Breast epithelium (tissue), 4 donors: ENCODE results near the gene OTOP2. TPM values are rescaled to one million over a fixed set of nuclear protein-coding genes. Genes with fewer than 3 reads are reported as not detected.
A peak's percentile ranks its signal among the peaks of the same experiment; 100 is the strongest.

ENCODE experiments used
- DNase-seq, 2 donors: peaks; one replicate each; pipeline ENCODE4 v3.0.0-alpha.2; 2019; ENCODE audit warnings: low spot score in 2 of 2
- H3K27ac ChIP-seq, 2 donors: fragments of 200-600 bp; sonication (generic) in 1 of 2; one replicate each; pipeline ENCODE4 v1.5.1; 2016 to 2019; ENCODE audit warnings: mild to moderate bottlenecking in 1 of 2
- H3K27me3 ChIP-seq, 2 donors: fragments of 200-600 bp; sonication (generic) in 1 of 2; one replicate each; pipeline versions ENCODE4 v1.5.1 to v1.6.0; 2017 to 2019; ENCODE audit warnings: control low read depth in 1 of 2, mild to moderate bottlenecking in 1 of 2
- H3K36me3 ChIP-seq: fragments of 200-600 bp; one replicate; pipeline ENCODE4 v1.5.1; 2019
- H3K4me1 ChIP-seq, 2 donors: fragments of 200-600 bp; sonication (generic); one replicate each; pipeline ENCODE4 v1.5.1; 2016 to 2019; ENCODE audit warnings: control low read depth in 1 of 2
- H3K4me3 ChIP-seq, 3 donors: fragments of 200-600 bp; sonication (generic); 1 replicate in 2 of 3; 2 replicates in 1 of 3; pipeline ENCODE4 v1.5.1; 2016 to 2019; ENCODE audit warnings: mild to moderate bottlenecking in 3 of 3, moderate library complexity in 2 of 3
- H3K9me3 ChIP-seq, 2 donors: fragments of 200-600 bp; sonication (generic) in 1 of 2; one replicate each; pipeline ENCODE4 v1.5.1; 2016 to 2019; ENCODE audit warnings: control low read depth in 1 of 2
- POLR2A ChIP-seq: fragments of 450-650 bp; IDR thresholded peaks from one replicate; pipeline ENCODE4 v1.6.1; 2016; ENCODE audit warnings: antibody characterized with exemption, mild to moderate bottlenecking, moderate library complexity
- POLR2AphosphoS5 ChIP-seq, 3 donors: sonication (generic); formaldehyde crosslinking; IDR thresholded peaks; one replicate each; pipeline ENCODE4 v1.6.1; 2017; ENCODE audit warnings: antibody characterized with exemption in 3 of 3
- intact Hi-C: fragments of 100-400 bp; cut with DNase I; formaldehyde crosslinking; loops from one replicate; pipeline ENCODE4 v1.15.1; 2023; ENCODE audit warnings: low total_unique reads
- total RNA-seq, 3 donors: library from RNA; depleted of rRNA; stranded (reverse); fragments of >200 nt; gene quantifications; one replicate each; pipeline ENCODE4 v1.1.0, GENCODE V29; 2016
- TF ChIP-seq, protein P1 (sequence below), 3 donors: fragments of 450-650 bp; IDR thresholded peaks; one replicate each; pipeline ENCODE4 v1.5.1; 2016 to 2017; ENCODE audit warnings: antibody characterized with exemption in 3 of 3, mild to moderate bottlenecking in 3 of 3, moderate library complexity in 3 of 3

Gene OTOP2
- total RNA-seq, 3 donors from 2014 or later = 0.33 TPM; not detected in 2

DNA sequence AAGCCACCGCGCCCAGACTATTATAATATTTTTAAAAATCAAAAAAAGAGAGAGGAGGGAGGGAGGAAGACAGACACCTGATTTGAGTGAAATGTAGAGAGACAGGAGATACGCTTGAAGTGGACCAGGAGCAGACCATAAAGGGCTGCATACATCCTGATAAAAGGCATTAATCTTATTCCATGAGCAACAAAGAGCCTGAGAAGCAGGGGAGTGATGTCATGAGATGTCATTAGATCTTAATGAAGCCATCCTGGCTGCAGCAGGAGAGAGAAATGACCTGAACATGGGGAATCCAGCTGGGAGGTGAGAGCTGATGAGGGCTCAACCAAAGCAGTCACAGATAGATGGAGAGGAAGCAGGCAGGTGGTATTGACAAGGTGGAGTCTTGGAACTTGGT, 53.7 kb downstream of the OTOP2 start:
- Histone ChIP-seq H3K27me3 (no peaks in the 10 kb centered on the region), H3K4me1 (peaks cover 0 to 7% of the 10 kb centered on the region in 2 donors), H3K27ac (no peak overlapping the region), H3K9me3 (no peaks in the 10 kb centered on the region), H3K36me3 (no peaks in the 10 kb centered on the region), H3K4me3 (no peak overlapping the region)
- intact Hi-C loops = no loop called here
- no peak for DNase-seq
- no peak for TF ChIP-seq POLR2AphosphoS5 (IDR thresholded peaks at IDR 0.05)
- no peak for TF ChIP-seq POLR2A
- TF ChIP-seq, protein P1, sequence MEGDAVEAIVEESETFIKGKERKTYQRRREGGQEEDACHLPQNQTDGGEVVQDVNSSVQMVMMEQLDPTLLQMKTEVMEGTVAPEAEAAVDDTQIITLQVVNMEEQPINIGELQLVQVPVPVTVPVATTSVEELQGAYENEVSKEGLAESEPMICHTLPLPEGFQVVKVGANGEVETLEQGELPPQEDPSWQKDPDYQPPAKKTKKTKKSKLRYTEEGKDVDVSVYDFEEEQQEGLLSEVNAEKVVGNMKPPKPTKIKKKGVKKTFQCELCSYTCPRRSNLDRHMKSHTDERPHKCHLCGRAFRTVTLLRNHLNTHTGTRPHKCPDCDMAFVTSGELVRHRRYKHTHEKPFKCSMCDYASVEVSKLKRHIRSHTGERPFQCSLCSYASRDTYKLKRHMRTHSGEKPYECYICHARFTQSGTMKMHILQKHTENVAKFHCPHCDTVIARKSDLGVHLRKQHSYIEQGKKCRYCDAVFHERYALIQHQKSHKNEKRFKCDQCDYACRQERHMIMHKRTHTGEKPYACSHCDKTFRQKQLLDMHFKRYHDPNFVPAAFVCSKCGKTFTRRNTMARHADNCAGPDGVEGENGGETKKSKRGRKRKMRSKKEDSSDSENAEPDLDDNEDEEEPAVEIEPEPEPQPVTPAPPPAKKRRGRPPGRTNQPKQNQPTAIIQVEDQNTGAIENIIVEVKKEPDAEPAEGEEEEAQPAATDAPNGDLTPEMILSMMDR (IDR thresholded peaks at IDR 0.05) = no peak

DNA sequence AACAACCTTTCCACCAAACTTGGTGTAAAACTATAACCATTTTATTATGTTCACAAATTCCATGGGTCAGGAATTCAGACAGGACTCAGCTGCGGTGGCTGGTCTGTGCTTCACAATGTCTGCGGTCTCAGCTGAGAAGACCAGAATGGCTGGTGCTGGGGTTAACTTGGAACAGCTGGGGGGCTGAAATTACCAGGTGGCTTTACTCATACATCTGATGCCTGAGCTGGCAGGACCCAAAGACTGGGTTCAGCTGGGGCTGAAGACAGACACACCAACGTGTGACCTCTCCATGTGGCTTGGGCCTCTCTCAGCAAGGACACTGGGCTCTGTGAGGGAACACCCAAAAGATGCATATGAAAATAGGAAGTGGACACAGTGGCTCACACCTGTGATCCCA, 54.2 kb downstream of the OTOP2 start:
- intact Hi-C loops = no loop called here
- peaks cover 0 to 7% of the 10 kb centered on the region in 2 donors for H3K4me1 ChIP-seq
- H3K4me3 ChIP-seq = no peak overlapping the region

GRCh38 chr17:74979408-74980146, 55.5 kb downstream of the OTOP2 start:
- no peak for DNase-seq
- intact Hi-C loops = loop anchor here (10.0 kb wide), 1 partner anchor 55 kb away; no protein-coding TSS in a partner anchor
- Histone ChIP-seq H3K9me3 (no peaks in the 10 kb centered on the region), H3K36me3 (no peaks in the 10 kb centered on the region), H3K27me3 (no peaks in the 10 kb centered on the region), H3K4me1 (peaks cover 0 to 7% of the 10 kb centered on the region in 2 donors), H3K4me3 (no peak overlapping the region), H3K27ac (no peak overlapping the region)
- TF ChIP-seq POLR2AphosphoS5 (IDR thresholded peaks at IDR 0.05) = no peak
- TF ChIP-seq POLR2A = no peak
- TF ChIP-seq, protein P1 (IDR thresholded peaks at IDR 0.05) = no peak

More for the DNA sequence above, 54.2 kb downstream of the OTOP2 start:
- Histone ChIP-seq H3K27me3 (no peaks in the 10 kb centered on the region), H3K27ac (no peak overlapping the region), H3K36me3 (no peaks in the 10 kb centered on the region), H3K9me3 (no peaks in the 10 kb centered on the region)
- DNase-seq = no peak
- TF ChIP-seq, protein P1 (IDR thresholded peaks at IDR 0.05) = no peak
- TF ChIP-seq POLR2A = no peak
- no peak for TF ChIP-seq POLR2AphosphoS5 (IDR thresholded peaks at IDR 0.05)

DNA sequence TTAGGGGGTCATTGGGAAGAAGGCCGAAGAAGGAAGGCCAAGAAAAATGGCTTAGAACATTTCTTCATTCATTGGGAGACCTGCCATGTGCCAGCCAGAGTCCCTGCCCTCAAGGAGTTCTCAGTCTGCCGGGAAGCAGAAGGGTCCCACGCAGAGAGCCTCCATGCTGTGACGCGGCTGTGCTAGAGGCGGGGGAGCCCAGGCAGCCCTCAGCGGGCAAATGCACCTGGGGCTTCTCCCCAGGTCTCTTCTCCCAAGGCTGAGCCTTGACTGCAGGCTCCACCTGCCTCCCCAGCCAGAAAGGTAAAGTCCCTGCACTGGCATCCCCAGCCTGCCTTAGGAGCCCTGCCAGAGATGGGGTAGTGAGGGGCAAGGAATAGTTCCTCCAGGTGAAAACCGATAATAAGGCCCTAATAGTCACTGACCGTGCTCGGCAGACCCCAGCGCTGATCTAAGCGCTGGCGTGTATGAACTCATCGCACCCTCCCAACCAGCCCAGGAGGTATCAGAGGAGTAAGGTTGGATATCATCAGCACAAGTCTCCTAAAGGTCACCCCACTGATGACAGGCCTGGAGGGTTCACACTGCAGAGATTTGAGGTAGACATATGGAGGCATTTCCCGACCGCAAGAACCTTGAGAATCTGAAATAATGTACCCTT, 57.4 kb downstream of the OTOP2 start:
- Histone ChIP-seq H3K4me3 (peak overlapping the region; percentile 51 to 74 (median 70)), H3K9me3 (no peaks in the 10 kb centered on the region), H3K4me1 (peaks cover 0 to 7% of the 10 kb centered on the region in 2 donors), H3K27ac (peak overlapping the region; percentile 94 to 95), H3K36me3 (no peaks in the 10 kb centered on the region), H3K27me3 (no peaks in the 10 kb centered on the region)
- intact Hi-C loops = loop anchor here (10.0 kb wide), 1 partner anchor 53 kb away; no protein-coding TSS in a partner anchor
- TF ChIP-seq POLR2AphosphoS5 (IDR thresholded peaks at IDR 0.05) = no peak
- TF ChIP-seq POLR2A = no peak
- TF ChIP-seq, protein P1 (IDR thresholded peaks at IDR 0.05) = no peak
- no peak for DNase-seq
